Activated naive CD4-positive, alpha-beta T cell treated with anti-CD3 and anti-CD28 coated beads, Interleukin-2, amount 10 ng/mL, durations not matched to agents 7 days and 5 days (primary cell): ENCODE data around the gene KLF18.
"Not testable (repeated sequence)": the region's sequence is repeated elsewhere in the genome, so short reads cannot be mapped to it uniquely, and the experiment has no call there.

Experiments
- CTCF ChIA-PET: fragments of 350-600 bp; sonication (Branson Sonifier 250); formaldehyde crosslinking; loops from one replicate; lab custom pipeline; 2021; ENCODE audit warnings: antibody characterized with exemption; lab: Charles Lee
- DNase-seq: peaks from one replicate; pipeline ENCODE4 v3.0.0-alpha.2; 2020
- H3K27ac Mint-ChIP-seq: one replicate; pipeline ENCODE4 v1.8.0; 2021; ENCODE audit warnings: mild to moderate bottlenecking, moderate library complexity, mixed read lengths
- H3K27me3 Mint-ChIP-seq: one replicate; pipeline ENCODE4 v1.8.0; 2021; ENCODE audit warnings: mild to moderate bottlenecking, mixed read lengths
- H3K36me3 Mint-ChIP-seq: one replicate; pipeline ENCODE4 v1.8.0; 2021; ENCODE audit warnings: mixed read lengths
- H3K4me1 Mint-ChIP-seq: one replicate; pipeline ENCODE4 v1.8.0; 2021; ENCODE audit warnings: mixed read lengths
- H3K4me3 Mint-ChIP-seq: one replicate; pipeline ENCODE4 v1.8.0; 2021; ENCODE audit warnings: mild to moderate bottlenecking, moderate library complexity, mixed read lengths
- H3K9me3 Mint-ChIP-seq: one replicate; pipeline ENCODE4 v1.8.0; 2021; ENCODE audit warnings: mixed read lengths

Gene KLF18

GRCh38 chr1:44139565-44139964, 1.9 kb downstream of the KLF18 start:
- H3K36me3 Mint-ChIP-seq, H3K9me3 Mint-ChIP-seq, H3K4me1 Mint-ChIP-seq, CTCF ChIA-PET, DNase-seq, H3K27ac Mint-ChIP-seq, H3K4me3 Mint-ChIP-seq: not testable (repeated sequence)
- H3K27me3 Mint-ChIP-seq: peaks cover 13% of the 10 kb centered on the region

DNA sequence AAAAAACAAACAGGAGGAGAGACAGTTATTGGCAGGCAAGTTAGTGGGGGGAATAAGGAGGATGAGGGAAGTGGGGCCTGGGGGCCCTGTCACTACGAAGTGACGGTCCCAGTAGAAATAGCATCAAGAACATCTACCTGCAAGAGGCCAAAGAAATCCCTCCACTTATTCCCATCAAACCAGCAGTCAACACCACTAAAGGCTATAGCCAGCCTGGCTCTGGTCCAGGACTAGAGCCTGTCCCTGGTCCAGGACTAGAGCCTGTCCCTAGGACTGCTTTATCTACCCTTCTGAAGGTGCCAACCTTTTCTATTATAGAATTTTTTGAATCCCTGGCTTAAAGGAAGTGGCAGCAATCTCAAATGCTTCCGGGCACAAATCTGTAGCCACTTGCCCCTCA, 3.2 kb downstream of the KLF18 start:
- no peak for DNase-seq
- H3K27me3 Mint-ChIP-seq: peaks cover 17% of the 10 kb centered on the region
- H3K36me3 Mint-ChIP-seq: no peaks in the 10 kb centered on the region
- CTCF ChIA-PET: interaction anchor here (1.3 kb wide), 1 partner anchor 10 kb away, joined by 4 read pairs; no protein-coding TSS in a partner anchor
- no peaks in the 10 kb centered on the region for H3K9me3 Mint-ChIP-seq
- H3K4me1 Mint-ChIP-seq: no peaks in the 10 kb centered on the region
- no peak overlapping the region for H3K4me3 Mint-ChIP-seq
- no peak overlapping the region for H3K27ac Mint-ChIP-seq

DNA sequence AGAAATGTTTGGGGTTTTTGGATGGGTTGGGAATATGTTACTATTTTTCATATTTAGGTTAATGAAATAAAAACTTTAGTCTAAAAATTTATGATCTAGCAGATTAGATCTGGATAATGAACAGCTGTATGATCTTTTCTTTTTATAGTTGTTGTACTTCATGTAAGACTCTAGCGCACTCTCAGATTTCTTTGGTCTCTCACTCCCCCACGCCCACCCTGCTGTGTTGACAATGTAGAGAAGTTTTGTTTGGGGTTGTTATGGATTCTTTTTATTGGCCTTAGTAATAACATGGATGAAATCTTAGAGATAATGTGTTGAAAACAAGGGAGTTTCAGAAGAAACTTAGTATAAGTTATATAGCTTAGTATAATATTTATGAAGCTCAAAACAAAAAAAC, 5.5 kb downstream of the KLF18 start:
- Mint-ChIP-seq H3K27me3 (peaks cover 12% of the 10 kb centered on the region), H3K36me3 (no peaks in the 10 kb centered on the region), H3K27ac (no peak overlapping the region), H3K4me1 (no peaks in the 10 kb centered on the region), H3K4me3 (no peak overlapping the region), H3K9me3 (no peaks in the 10 kb centered on the region)
- CTCF ChIA-PET: no interaction called here
- DNase-seq: no peak

DNA sequence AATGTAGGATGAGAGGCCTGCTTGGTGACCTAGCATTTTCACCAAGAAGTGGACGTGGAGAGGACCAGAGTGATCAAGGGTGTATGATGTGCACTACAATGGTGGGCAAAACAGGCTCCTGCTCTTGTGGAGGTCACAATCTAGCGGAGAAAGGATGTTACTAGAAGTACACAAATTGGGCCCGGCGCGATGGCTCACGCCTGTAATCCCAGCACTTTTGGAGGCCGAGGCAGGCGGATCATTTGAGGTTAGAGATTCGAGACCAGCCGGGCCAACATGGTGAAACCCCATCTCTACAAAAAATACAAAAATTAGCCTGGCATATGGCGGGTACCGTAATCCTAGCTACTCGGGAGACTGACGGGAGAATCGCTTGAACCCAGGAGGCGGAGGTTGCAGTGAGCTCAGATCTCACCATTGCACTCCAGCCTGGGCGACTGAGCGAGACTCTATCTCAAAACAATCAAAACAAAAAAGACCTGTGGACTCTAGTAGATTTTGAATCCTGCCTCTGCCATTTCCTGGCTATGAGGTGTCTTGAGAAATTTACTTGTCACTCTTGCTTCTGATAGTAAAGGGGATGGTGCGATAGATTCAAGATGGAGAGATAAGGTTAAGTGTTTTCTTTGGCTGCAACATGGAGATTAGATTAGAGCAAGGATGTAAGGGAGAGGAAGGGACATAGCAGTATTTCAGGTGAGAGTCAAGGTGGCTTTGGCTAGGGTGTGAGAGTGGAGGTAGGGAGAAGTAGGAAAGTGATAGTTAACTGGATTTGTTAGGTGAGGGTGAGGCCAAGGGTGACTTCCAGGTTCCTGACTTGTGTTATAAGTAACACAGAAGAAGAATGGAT, 7.1 kb downstream of the KLF18 start:
- no peaks in the 10 kb centered on the region for H3K4me1 Mint-ChIP-seq

DNA sequence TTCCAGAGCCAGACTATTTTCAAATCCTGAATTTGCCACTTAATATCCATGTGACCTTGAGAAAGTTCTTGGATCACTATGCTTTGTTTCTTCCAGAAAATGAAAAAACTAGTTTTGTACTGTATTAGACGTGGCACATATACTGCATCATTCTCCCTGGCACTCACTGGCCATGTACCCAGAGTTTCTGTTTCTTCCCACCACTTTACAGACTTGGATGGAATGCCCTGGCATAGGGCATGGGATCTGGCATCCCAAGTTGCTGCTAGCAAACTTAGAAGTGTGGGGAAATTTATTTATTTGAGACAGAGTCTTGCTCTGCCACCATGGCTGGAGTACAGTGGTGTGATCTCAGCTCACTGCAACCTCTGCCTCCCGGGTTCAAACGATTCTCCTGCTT, 10.0 kb downstream of the KLF18 start:
- no peak for DNase-seq
- Mint-ChIP-seq H3K4me1 (peaks cover 9% of the 10 kb centered on the region), H3K9me3 (no peaks in the 10 kb centered on the region), H3K27ac (no peak overlapping the region), H3K36me3 (no peaks in the 10 kb centered on the region), H3K4me3 (no peak overlapping the region), H3K27me3 (peaks cover 29% of the 10 kb centered on the region)
- CTCF ChIA-PET: no interaction called here

More for the DNA sequence above, 7.1 kb downstream of the KLF18 start:
- Mint-ChIP-seq H3K9me3 (no peaks in the 10 kb centered on the region), H3K36me3 (no peaks in the 10 kb centered on the region), H3K4me3 (no peak overlapping the region), H3K27ac (no peak overlapping the region), H3K27me3 (peaks cover 21% of the 10 kb centered on the region)
- DNase-seq: no peak
- CTCF ChIA-PET: no interaction called here

- H3K27me3 Mint-ChIP-seq: peaks cover 40% of the 10 kb centered on the region
- H3K4me3 Mint-ChIP-seq: no peak overlapping the region
- CTCF ChIA-PET: no interaction called here
- H3K9me3 Mint-ChIP-seq: no peaks in the 10 kb centered on the region
- H3K36me3 Mint-ChIP-seq: no peaks in the 10 kb centered on the region
- DNase-seq: no peak
- H3K4me1 Mint-ChIP-seq: peaks cover 9% of the 10 kb centered on the region
- H3K27ac Mint-ChIP-seq: no peak overlapping the region
These were observed 11.6 kb downstream of the KLF18 start for GRCh38 chr1:44129616-44130500.

DNA sequence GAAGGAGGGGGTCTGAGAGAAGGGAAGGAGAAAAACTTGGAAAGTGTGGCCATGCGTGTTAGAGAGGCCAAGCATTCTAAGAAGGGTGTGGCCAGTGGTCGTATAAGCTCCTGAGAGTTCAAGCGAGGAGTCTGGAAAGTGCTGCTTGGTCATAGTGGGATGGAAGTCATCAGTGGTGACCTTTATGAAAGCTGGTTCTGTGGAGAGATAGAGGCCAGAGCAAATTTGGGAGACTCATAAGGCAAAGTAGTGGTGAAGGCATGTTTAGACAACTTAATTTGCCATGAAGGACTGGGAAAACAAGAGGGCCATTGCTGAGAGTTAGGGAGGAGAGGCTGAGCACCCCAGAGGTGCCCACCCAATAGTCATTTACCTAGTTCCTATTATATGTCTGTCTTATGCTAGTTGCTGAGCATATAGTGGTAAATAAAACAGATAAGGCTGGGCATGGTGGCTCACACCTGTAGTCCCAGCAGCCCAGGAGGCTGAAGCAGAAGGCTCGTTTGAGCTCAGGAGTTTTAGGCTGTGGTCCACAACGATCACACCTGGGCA, 21.0 kb downstream of the KLF18 start:
- CTCF ChIA-PET: interaction anchor here (1.1 kb wide), 1 partner anchor 17 kb away, joined by 3 read pairs; no protein-coding TSS in a partner anchor

GRCh38 chr1:44119525-44119924, 21.9 kb downstream of the KLF18 start:
- H3K4me1 Mint-ChIP-seq: no peaks in the 10 kb centered on the region
- no peak for DNase-seq
- no peaks in the 10 kb centered on the region for H3K36me3 Mint-ChIP-seq
- no peak overlapping the region for H3K4me3 Mint-ChIP-seq
- no peak overlapping the region for H3K27ac Mint-ChIP-seq
- H3K9me3 Mint-ChIP-seq: no peaks in the 10 kb centered on the region
- CTCF ChIA-PET: no interaction called here
- peaks cover 20% of the 10 kb centered on the region for H3K27me3 Mint-ChIP-seq

More for the DNA sequence above, 21.0 kb downstream of the KLF18 start:
- Mint-ChIP-seq H3K4me1 (no peaks in the 10 kb centered on the region), H3K9me3 (no peaks in the 10 kb centered on the region), H3K4me3 (no peak overlapping the region), H3K27me3 (peaks cover 22% of the 10 kb centered on the region), H3K27ac (no peak overlapping the region), H3K36me3 (no peaks in the 10 kb centered on the region)
- no peak for DNase-seq

- H3K4me3 Mint-ChIP-seq: no peak within 1 kb of the TSS
- no peak for DNase-seq
- peaks cover 25% of the 10 kb centered on the region for H3K27me3 Mint-ChIP-seq
- CTCF ChIA-PET: interaction anchor here (1.1 kb wide), 1 partner anchor 114 kb away, joined by 4 read pairs; no protein-coding TSS in a partner anchor
- H3K36me3 Mint-ChIP-seq: no peaks in the 10 kb centered on the region
- H3K9me3 Mint-ChIP-seq: no peaks in the 10 kb centered on the region
- H3K27ac Mint-ChIP-seq: no peak within 1 kb of the TSS
- no peaks in the 10 kb centered on the region for H3K4me1 Mint-ChIP-seq
These were observed 22.7 kb downstream of the KLF18 start, which contains the start of gene KLF17 for GRCh38 chr1:44118682-44119081. Gene KLF17, plus strand, starts transcription at chr1:44118821. Its CDS starts 87 bp downstream, at chr1:44118908.

DNA sequence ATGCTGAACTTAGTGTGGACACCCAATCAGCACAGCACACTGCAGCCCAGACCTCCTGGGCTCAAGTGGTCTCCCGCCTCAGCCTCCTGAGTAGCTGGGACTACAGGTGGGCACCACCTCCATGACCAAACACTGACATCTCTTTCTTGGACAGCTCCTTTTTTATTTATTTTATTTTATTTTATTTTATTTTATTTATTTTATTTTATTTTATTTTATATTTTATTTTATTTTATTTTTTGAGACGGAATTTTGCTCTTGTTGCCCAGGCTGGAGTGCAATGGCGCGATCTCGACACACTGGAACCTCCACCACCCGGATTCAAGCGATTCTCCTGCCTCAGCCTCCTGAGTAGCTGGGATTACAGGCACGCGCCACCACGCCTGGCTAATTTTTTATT, 24.2 kb downstream of the KLF18 start:
- not testable (repeated sequence) for H3K27ac Mint-ChIP-seq, H3K36me3 Mint-ChIP-seq, H3K4me1 Mint-ChIP-seq, H3K4me3 Mint-ChIP-seq, H3K9me3 Mint-ChIP-seq, DNase-seq
- CTCF ChIA-PET: interaction anchor here (1.0 kb wide), 1 partner anchor 15 kb away, joined by 3 read pairs; no protein-coding TSS in a partner anchor
- H3K27me3 Mint-ChIP-seq: peaks cover 22% of the 10 kb centered on the region

GRCh38 chr1:44114098-44114497, 27.3 kb downstream of the KLF18 start:
- peaks cover 13% of the 10 kb centered on the region for H3K27me3 Mint-ChIP-seq
- H3K36me3 Mint-ChIP-seq: no peaks in the 10 kb centered on the region
- no peak overlapping the region for H3K4me3 Mint-ChIP-seq
- no peaks in the 10 kb centered on the region for H3K9me3 Mint-ChIP-seq
- DNase-seq: no peak
- no peak overlapping the region for H3K27ac Mint-ChIP-seq
- H3K4me1 Mint-ChIP-seq: no peaks in the 10 kb centered on the region
- CTCF ChIA-PET: interaction anchor here (0.5 kb wide), 1 partner anchor 110 kb away, joined by 3 read pairs; no protein-coding TSS in a partner anchor

DNA sequence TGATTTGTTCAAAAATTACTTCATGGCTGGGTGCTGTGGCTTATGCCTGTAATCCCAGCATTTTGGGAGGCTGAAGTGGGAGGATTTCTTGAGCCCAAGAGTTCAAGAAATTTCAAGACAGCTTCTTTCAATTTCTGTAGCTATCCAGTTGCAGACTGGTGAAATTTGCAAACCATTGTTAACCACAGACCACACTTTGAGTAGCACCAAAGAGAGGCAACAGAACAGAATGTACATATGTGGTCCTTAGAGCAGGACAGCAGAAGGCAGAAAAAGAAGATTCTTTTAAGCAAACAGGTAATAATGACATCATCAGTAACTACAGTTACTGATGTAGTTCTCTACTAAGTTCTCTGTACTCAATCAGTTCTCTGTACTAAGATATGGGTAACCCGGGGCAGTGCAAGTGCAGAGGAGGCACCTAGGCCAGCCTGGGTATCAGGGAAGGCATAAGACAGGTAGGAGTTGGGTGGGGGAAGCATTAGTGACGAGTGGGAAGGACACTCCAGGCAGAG, 28.3 kb downstream of the KLF18 start:
- Mint-ChIP-seq H3K4me1 (no peaks in the 10 kb centered on the region), H3K9me3 (no peaks in the 10 kb centered on the region), H3K27me3 (peaks cover 22% of the 10 kb centered on the region), H3K27ac (no peak overlapping the region), H3K36me3 (no peaks in the 10 kb centered on the region), H3K4me3 (no peak overlapping the region)
- no peak for DNase-seq
- CTCF ChIA-PET: no interaction called here

GRCh38 chr1:44112486-44112885, 28.9 kb downstream of the KLF18 start:
- no peak for DNase-seq
- no peak overlapping the region for H3K4me3 Mint-ChIP-seq
- H3K27me3 Mint-ChIP-seq: peaks cover 27% of the 10 kb centered on the region
- no peaks in the 10 kb centered on the region for H3K9me3 Mint-ChIP-seq
- CTCF ChIA-PET: no interaction called here
- no peak overlapping the region for H3K27ac Mint-ChIP-seq
- no peaks in the 10 kb centered on the region for H3K36me3 Mint-ChIP-seq
- H3K4me1 Mint-ChIP-seq: no peaks in the 10 kb centered on the region

GRCh38 chr1:44111861-44112260, 29.6 kb downstream of the KLF18 start:
- Mint-ChIP-seq H3K27me3 (peaks cover 26% of the 10 kb centered on the region), H3K4me1 (no peaks in the 10 kb centered on the region), H3K9me3 (no peaks in the 10 kb centered on the region), H3K36me3 (no peaks in the 10 kb centered on the region), H3K4me3 (no peak overlapping the region), H3K27ac (no peak overlapping the region)
- DNase-seq: no peak
- CTCF ChIA-PET: no interaction called here
